Transverse colon (tissue), 4 donors: ENCODE results near the gene NDUFV1.

Source experiments
- EP300 ChIP-seq: sonication (generic); formaldehyde crosslinking; IDR thresholded peaks from one replicate; pipeline ENCODE4 v1.6.1; 2017; ENCODE audit warnings: antibody characterized with exemption, low read depth
- POLR2AphosphoS5 ChIP-seq, 3 donors: sonication (generic); formaldehyde crosslinking; IDR thresholded peaks; one replicate each; pipeline ENCODE4 v1.6.1; 2016; ENCODE audit warnings: antibody characterized with exemption in 3 of 3
- TF ChIP-seq, protein P1 (sequence below), 5 experiments: fragments of 200-600 bp in 3 of 5; fragments of 450-650 bp in 2 of 5; sonication (generic) in 3 of 5; IDR thresholded peaks; 1 replicate in 2 of 5; 2 replicates in 3 of 5; pipeline ENCODE4 v1.5.1; 2016 to 2017; ENCODE audit warnings: antibody characterized with exemption in 5 of 5, inconsistent platforms in 3 of 5, mild to moderate bottlenecking in 2 of 5, moderate library complexity in 1 of 5

DNA sequence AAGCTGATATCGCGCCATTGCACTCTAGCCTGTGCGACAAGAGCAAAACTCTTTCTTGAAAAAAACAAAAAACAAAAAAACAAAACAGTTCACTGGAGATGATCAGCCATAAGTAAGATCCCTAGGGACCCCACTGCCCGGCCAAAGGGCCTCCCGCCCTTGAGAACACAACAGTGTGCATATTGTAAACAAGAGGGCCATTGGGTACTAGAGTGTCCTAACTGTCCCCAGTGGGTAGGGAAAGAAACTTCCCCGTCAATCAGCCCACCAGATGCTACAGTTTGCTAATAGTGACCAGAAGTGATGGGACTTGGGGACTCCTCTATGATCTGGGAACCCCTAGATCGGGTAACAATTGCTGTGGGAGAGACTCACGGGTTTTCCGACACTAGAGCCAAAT is 47.5 kb downstream of the NDUFV1 start:
- TF ChIP-seq, protein P1, sequence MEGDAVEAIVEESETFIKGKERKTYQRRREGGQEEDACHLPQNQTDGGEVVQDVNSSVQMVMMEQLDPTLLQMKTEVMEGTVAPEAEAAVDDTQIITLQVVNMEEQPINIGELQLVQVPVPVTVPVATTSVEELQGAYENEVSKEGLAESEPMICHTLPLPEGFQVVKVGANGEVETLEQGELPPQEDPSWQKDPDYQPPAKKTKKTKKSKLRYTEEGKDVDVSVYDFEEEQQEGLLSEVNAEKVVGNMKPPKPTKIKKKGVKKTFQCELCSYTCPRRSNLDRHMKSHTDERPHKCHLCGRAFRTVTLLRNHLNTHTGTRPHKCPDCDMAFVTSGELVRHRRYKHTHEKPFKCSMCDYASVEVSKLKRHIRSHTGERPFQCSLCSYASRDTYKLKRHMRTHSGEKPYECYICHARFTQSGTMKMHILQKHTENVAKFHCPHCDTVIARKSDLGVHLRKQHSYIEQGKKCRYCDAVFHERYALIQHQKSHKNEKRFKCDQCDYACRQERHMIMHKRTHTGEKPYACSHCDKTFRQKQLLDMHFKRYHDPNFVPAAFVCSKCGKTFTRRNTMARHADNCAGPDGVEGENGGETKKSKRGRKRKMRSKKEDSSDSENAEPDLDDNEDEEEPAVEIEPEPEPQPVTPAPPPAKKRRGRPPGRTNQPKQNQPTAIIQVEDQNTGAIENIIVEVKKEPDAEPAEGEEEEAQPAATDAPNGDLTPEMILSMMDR (IDR thresholded peaks at IDR 0.05) = no peak
- no peak for TF ChIP-seq EP300
- no peak for TF ChIP-seq POLR2AphosphoS5 (IDR thresholded peaks at IDR 0.05)
